SK-N-SH (cell line): ENCODE results near the gene AK4. TPM values are rescaled to one million over a fixed set of nuclear protein-coding genes. Genes with fewer than 3 reads are reported as not detected.

ENCODE experiments used
- CTCF ChIA-PET: fragments of 300-600, 350-600 bp; formaldehyde crosslinking; extraction: SDS; loops from one replicate; lab custom pipeline; 2021; lab: Yijun Ruan, JAX
- POLR2A ChIA-PET: fragments of 350-600 bp; sonication (Branson Sonifier 250); formaldehyde crosslinking; extraction: SDS; loops from one replicate; lab custom pipeline; 2020; ENCODE audit warnings: antibody characterized with exemption, inconsistent platforms; lab: Yijun Ruan, JAX
- DNase-seq: peaks from one replicate; pipeline ENCODE4 v3.0.0; 2012
- H2AFZ ChIP-seq: fragments of 200-600 bp; sonication (generic); 2 replicates; pipeline ENCODE4 v1.8.1; 2016; ENCODE audit warnings: antibody characterized with exemption, mild to moderate bottlenecking, low read depth
- H3F3A ChIP-seq: fragments of 200-600 bp; sonication (generic); replicated peaks from 2 replicates; pipeline ENCODE3; 2016; ENCODE audit warnings: antibody characterized with exemption, mild to moderate bottlenecking; ENCODE audit not compliant: insufficient read depth
- H3K27ac ChIP-seq, 2 experiments: fragments of 200-500 bp in 1 of 2; fragments of 200-600 bp in 1 of 2; sonication (Bioruptor generic) in 1 of 2; sonication (generic), shearing (Covaris generic) in 1 of 2; 2 replicates each; pipeline versions ENCODE4 v1.5.1 to v1.6.1; 2014 to 2016; ENCODE audit warnings: low read depth in 2 of 2, inconsistent platforms in 1 of 2, low read length in 1 of 2, mild to moderate bottlenecking in 1 of 2, mixed read lengths in 1 of 2
- H3K27me3 ChIP-seq: fragments of 200-600 bp; sonication (generic), shearing (Covaris generic); 2 replicates; pipeline ENCODE4 v1.6.1; 2016; ENCODE audit warnings: mixed run types; ENCODE audit not compliant: insufficient read depth
- H3K36me3 ChIP-seq, 2 experiments: fragments of 200-500 bp in 1 of 2; fragments of 200-600 bp in 1 of 2; sonication (Bioruptor generic) in 1 of 2; sonication (generic) in 1 of 2; replicated peaks in 1 of 2; 2 replicates each; pipeline versions ENCODE3 to v1.5.1; 2014 to 2016; ENCODE audit warnings: low read length in 1 of 2, mild to moderate bottlenecking in 1 of 2; ENCODE audit not compliant: insufficient read depth in 2 of 2, control insufficient read depth in 1 of 2
- H3K4me1 ChIP-seq, 2 experiments: fragments of 200-500 bp in 1 of 2; fragments of 200-600 bp in 1 of 2; sonication (Bioruptor generic) in 1 of 2; sonication (generic), shearing (Covaris generic) in 1 of 2; 2 replicates each; pipeline versions ENCODE4 v1.5.1 to v1.6.1; 2014 to 2016; ENCODE audit warnings: low read depth in 1 of 2, low read length in 1 of 2, mixed run types in 1 of 2; ENCODE audit not compliant: insufficient read depth in 2 of 2, control insufficient read depth in 1 of 2
- H3K4me2 ChIP-seq: fragments of 200-600 bp; sonication (generic), shearing (Covaris generic); 2 replicates; pipeline ENCODE4 v1.6.1; 2017; ENCODE audit warnings: mixed run types
- H3K4me3 ChIP-seq, 2 experiments: fragments of 200-500 bp in 1 of 2; fragments of 200-600 bp in 1 of 2; sonication (Bioruptor generic) in 1 of 2; sonication (generic), shearing (Covaris generic) in 1 of 2; 2 replicates each; pipeline versions ENCODE4 v1.5.1 to v1.8.1; 2014 to 2016; ENCODE audit warnings: low read depth in 2 of 2, inconsistent platforms in 1 of 2, low read length in 1 of 2, mild to moderate bottlenecking in 1 of 2, mixed read lengths in 1 of 2, moderate library complexity in 1 of 2
- H3K79me2 ChIP-seq: fragments of 200-600 bp; sonication (generic); 2 replicates; pipeline ENCODE4 v1.8.1; 2017; ENCODE audit warnings: mild to moderate bottlenecking; ENCODE audit not compliant: insufficient read depth
- H3K9ac ChIP-seq: fragments of 200-600 bp; sonication (generic); 2 replicates; pipeline ENCODE4 v1.6.1; 2017; ENCODE audit warnings: mixed run types
- H3K9me2 ChIP-seq: fragments of 200-600 bp; sonication (generic); 2 replicates; pipeline ENCODE4 v1.6.1; 2017; ENCODE audit warnings: mixed run types
- H3K9me3 ChIP-seq: fragments of 200-600 bp; sonication (generic); 2 replicates; pipeline ENCODE4 v1.6.1; 2017; ENCODE audit warnings: mixed run types, mild to moderate bottlenecking, moderate library complexity
- H4K20me1 ChIP-seq: fragments of 200-600 bp; sonication (generic); 2 replicates; pipeline ENCODE4 v1.6.1; 2017; ENCODE audit warnings: mild to moderate bottlenecking, mixed run types; ENCODE audit not compliant: insufficient read depth
- ELF1 ChIP-seq: IDR thresholded peaks from 2 replicates; pipeline ENCODE4 v1.4.0; 2012
- EP300 ChIP-seq, 2 experiments: IDR thresholded peaks; 2 replicates each; pipeline versions ENCODE4 v1.4.0 to v1.6.1; 2012; ENCODE audit warnings: borderline replicate concordance in 1 of 2, low read depth in 1 of 2, low read length in 1 of 2
- EZH2phosphoT487 ChIP-seq: fragments of 200-600 bp; sonication (generic); IDR thresholded peaks from 2 replicates; pipeline ENCODE4 v1.6.1; 2017; ENCODE audit warnings: low read depth, mixed run types, mild to moderate bottlenecking, antibody characterized with exemption, moderate library complexity, borderline replicate concordance
- FOXJ3 ChIP-seq: sonication (generic); formaldehyde crosslinking; IDR thresholded peaks from 2 replicates; pipeline ENCODE4 v1.5.1; 2020; ENCODE audit warnings: mild to moderate bottlenecking, missing genetic modification reagents
- FOXM1 ChIP-seq: IDR thresholded peaks from 2 replicates; pipeline ENCODE4 v1.4.0; 2012; ENCODE audit warnings: low read depth, mild to moderate bottlenecking
- GATA2 ChIP-seq: sonication (generic); formaldehyde crosslinking; IDR thresholded peaks from 2 replicates; pipeline ENCODE4 v1.5.0; 2020; ENCODE audit warnings: mild to moderate bottlenecking, missing genetic modification reagents
- JUND ChIP-seq: IDR thresholded peaks from 2 replicates; pipeline ENCODE4 v1.4.0; 2012
- MXI1 ChIP-seq: IDR thresholded peaks from 2 replicates; pipeline ENCODE4 v1.6.1; 2012; ENCODE audit warnings: mild to moderate bottlenecking, low read depth, low read length, improper control_type of control experiment
- NFIC ChIP-seq: IDR thresholded peaks from 2 replicates; pipeline ENCODE4 v1.4.0; 2012; ENCODE audit warnings: borderline replicate concordance
- NRF1 ChIP-seq: IDR thresholded peaks from 2 replicates; pipeline ENCODE4 v1.6.1; 2012; ENCODE audit warnings: low read depth, mild to moderate bottlenecking, low read length
- POLR2AphosphoS5 ChIP-seq: IDR thresholded peaks from 2 replicates; pipeline ENCODE4 v1.6.1; 2012; ENCODE audit warnings: low read depth, low read length
- RAD21 ChIP-seq: IDR thresholded peaks from 2 replicates; pipeline ENCODE4 v1.6.1; 2012; ENCODE audit warnings: mild to moderate bottlenecking, low read length
- RCOR1 ChIP-seq: fragments of 150-350 bp; IDR thresholded peaks from 2 replicates; pipeline ENCODE4 v1.6.1; 2017; ENCODE audit warnings: antibody characterized with exemption, low read length
- RFX5 ChIP-seq: IDR thresholded peaks from 2 replicates; pipeline ENCODE4 v1.6.1; 2012; ENCODE audit warnings: mild to moderate bottlenecking, improper control_type of control experiment, low read length
- RXRA ChIP-seq: IDR thresholded peaks from 2 replicates; pipeline ENCODE4 v1.4.0; 2012; ENCODE audit warnings: low read depth, mild to moderate bottlenecking, borderline replicate concordance
- TAF1 ChIP-seq: IDR thresholded peaks from 2 replicates; pipeline ENCODE4 v1.6.1; 2012; ENCODE audit warnings: low read depth, mild to moderate bottlenecking, low read length, moderate library complexity, borderline replicate concordance
- YY1 ChIP-seq: IDR thresholded peaks from 2 replicates; pipeline ENCODE4 v1.4.0; 2012; ENCODE audit warnings: low read depth, mild to moderate bottlenecking
- WGBS: methylation state at CpG from one replicate; pipeline ENCODE4 v1.1.6; 2017; ENCODE audit warnings: low lambda C conversion rate; 5-methylcytosine and 5-hydroxymethylcytosine counted together
- polyA plus RNA-seq, 3 experiments: library from polyadenylated mRNA; depleted of rRNA; stranded (reverse); fragments of >200 nt; gene quantifications; 2 replicates each; pipeline ENCODE4 v1.2.3, GENCODE V29; 2012
- TF ChIP-seq, protein P1 (sequence below): IDR thresholded peaks from 2 replicates; pipeline ENCODE4 v1.4.0; 2012; ENCODE audit warnings: low read depth
- TF ChIP-seq, protein P2 (sequence below): fragments of 200-600 bp; sonication (generic); IDR thresholded peaks from 2 replicates; pipeline ENCODE4 v1.6.1; 2017; ENCODE audit warnings: antibody characterized with exemption, mild to moderate bottlenecking, moderate library complexity
- TF ChIP-seq, protein P3 (sequence below): IDR thresholded peaks from 2 replicates; pipeline ENCODE4 v1.4.0; 2012; ENCODE audit warnings: low read depth, borderline replicate concordance

AK4 gene
- polyA plus RNA-seq, 1 of the 3 experiments (the other 2 are of a cell fraction), result 6.4 TPM

DNA sequence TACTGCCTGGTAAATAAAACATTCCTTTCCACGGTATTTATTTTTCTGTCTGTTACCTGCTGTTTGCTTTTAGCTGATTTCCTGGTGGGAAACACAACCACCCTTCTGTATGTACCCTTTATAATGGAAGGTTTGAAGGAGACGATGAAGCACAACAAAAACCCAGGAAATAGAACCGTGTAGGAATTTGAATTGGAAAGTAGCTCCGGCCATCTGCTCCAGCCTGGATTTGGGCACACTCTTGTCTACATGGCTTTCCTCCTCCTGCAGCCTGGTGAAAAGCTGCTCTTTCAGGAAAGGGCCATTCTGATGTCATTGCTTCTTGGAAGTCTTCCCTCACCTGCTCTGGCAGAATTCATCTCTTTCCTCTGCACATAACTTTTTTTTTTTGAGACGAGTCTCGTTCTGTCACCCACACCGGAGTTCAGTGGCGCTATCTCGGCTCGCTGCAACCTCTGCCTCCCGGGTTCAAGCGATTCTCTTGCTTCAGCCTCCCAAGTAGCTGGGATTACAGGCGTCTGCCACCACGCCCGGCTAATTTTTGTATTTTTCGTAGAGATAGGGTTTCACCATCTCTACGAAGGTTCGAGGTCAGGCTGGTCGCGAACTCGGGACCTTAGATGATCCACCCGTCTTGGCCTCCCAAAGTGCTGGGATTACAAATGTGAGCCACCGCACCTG lies 2.7 kb downstream of the AK4 start:
- Histone ChIP-seq H2AFZ (no peak overlapping the region), H3F3A (peaks cover 15% of the 10 kb centered on the region), H3K27ac (no peak overlapping the region), H3K27me3 (no peaks in the 10 kb centered on the region; the same call in 1 of the 2 replicates), H3K4me2 (no peak overlapping the region), H3K36me3 (no peaks in the 10 kb centered on the region), H3K9me2 (no peaks in the 10 kb centered on the region), H3K9ac (no peak overlapping the region), H4K20me1 (no peaks in the 10 kb centered on the region), H3K4me3 (no peak overlapping the region), H3K4me1 (peaks cover 6 to 11% of the 10 kb centered on the region in 2 experiments; a peak in 2 of 4 replicates), H3K9me3 (no peaks in the 10 kb centered on the region), H3K79me2 (no peaks in the 10 kb centered on the region)
- ChIA-PET POLR2A (no interaction called here), CTCF (interaction anchor here (0.8 to 4.0 kb wide), 2 partner anchors 22 to 58 kb away, joined by 3 to 14 read pairs; no protein-coding TSS in a partner anchor)
- no peak for DNase-seq
- TF ChIP-seq, protein P1, sequence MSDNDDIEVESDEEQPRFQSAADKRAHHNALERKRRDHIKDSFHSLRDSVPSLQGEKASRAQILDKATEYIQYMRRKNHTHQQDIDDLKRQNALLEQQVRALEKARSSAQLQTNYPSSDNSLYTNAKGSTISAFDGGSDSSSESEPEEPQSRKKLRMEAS, result no peak
- TF ChIP-seq EP300 (IDR thresholded peaks at IDR 0.05; ENCODE audit: borderline replicate concordance in 1 of 2, low read depth in 1 of 2, low read length in 1 of 2) (no peak), RAD21 (no peak), JUND (no peak), RXRA (no peak), EZH2phosphoT487 (no peak), RCOR1 (no peak), RFX5 (no peak), POLR2AphosphoS5 (no peak), MXI1 (no peak), ELF1 (no peak), GATA2 (CRISPR knock-in tag) (no peak), NFIC (no peak), TAF1 (no peak), YY1 (no peak), NRF1 (no peak), FOXJ3 (CRISPR knock-in tag) (no peak), FOXM1 (no peak)
- TF ChIP-seq, protein P2, sequence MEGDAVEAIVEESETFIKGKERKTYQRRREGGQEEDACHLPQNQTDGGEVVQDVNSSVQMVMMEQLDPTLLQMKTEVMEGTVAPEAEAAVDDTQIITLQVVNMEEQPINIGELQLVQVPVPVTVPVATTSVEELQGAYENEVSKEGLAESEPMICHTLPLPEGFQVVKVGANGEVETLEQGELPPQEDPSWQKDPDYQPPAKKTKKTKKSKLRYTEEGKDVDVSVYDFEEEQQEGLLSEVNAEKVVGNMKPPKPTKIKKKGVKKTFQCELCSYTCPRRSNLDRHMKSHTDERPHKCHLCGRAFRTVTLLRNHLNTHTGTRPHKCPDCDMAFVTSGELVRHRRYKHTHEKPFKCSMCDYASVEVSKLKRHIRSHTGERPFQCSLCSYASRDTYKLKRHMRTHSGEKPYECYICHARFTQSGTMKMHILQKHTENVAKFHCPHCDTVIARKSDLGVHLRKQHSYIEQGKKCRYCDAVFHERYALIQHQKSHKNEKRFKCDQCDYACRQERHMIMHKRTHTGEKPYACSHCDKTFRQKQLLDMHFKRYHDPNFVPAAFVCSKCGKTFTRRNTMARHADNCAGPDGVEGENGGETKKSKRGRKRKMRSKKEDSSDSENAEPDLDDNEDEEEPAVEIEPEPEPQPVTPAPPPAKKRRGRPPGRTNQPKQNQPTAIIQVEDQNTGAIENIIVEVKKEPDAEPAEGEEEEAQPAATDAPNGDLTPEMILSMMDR, result no peak
- TF ChIP-seq, protein P3, sequence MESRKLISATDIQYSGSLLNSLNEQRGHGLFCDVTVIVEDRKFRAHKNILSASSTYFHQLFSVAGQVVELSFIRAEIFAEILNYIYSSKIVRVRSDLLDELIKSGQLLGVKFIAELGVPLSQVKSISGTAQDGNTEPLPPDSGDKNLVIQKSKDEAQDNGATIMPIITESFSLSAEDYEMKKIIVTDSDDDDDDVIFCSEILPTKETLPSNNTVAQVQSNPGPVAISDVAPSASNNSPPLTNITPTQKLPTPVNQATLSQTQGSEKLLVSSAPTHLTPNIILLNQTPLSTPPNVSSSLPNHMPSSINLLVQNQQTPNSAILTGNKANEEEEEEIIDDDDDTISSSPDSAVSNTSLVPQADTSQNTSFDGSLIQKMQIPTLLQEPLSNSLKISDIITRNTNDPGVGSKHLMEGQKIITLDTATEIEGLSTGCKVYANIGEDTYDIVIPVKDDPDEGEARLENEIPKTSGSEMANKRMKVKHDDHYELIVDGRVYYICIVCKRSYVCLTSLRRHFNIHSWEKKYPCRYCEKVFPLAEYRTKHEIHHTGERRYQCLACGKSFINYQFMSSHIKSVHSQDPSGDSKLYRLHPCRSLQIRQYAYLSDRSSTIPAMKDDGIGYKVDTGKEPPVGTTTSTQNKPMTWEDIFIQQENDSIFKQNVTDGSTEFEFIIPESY, result no peak
- WGBS, result 97% methylated on average over 23 of the region's 23 CpGs
